Mesenchymal stem cell (in vitro differentiated cells and primary cell): Measurements from ENCODE around the gene GPR84. TPM values are rescaled to one million over a fixed set of nuclear protein-coding genes. Genes with fewer than 3 reads are reported as not detected.

Experiments
- DNase-seq: peaks from one replicate; pipeline ENCODE4 v3.0.0-alpha.2; 2013
- H2AFZ ChIP-seq: one replicate; pipeline ENCODE4 v1.6.1; 2013; ENCODE audit warnings: low read depth, mild to moderate bottlenecking, control low read depth, inconsistent platforms, low read length, moderate library complexity
- H2AK5ac ChIP-seq: 2 replicates; pipeline ENCODE4 v1.6.1; 2013; ENCODE audit warnings: low read length, moderate library complexity, mild to moderate bottlenecking, inconsistent platforms; ENCODE audit not compliant: severe bottlenecking
- H2BK120ac ChIP-seq: one replicate; pipeline ENCODE4 v1.6.1; 2013; ENCODE audit warnings: low read depth, mild to moderate bottlenecking, inconsistent platforms, low read length, moderate library complexity
- H2BK12ac ChIP-seq, 2 experiments: one replicate each; pipeline ENCODE4 v1.6.1; 2013; ENCODE audit warnings: inconsistent platforms in 2 of 2, low read length in 2 of 2, mild to moderate bottlenecking in 2 of 2, moderate library complexity in 2 of 2, control low read depth in 1 of 2
- H2BK15ac ChIP-seq: one replicate; pipeline ENCODE4 v1.6.1; 2013; ENCODE audit warnings: mild to moderate bottlenecking, low read depth, inconsistent platforms; ENCODE audit not compliant: poor library complexity, severe bottlenecking
- H2BK5ac ChIP-seq: 2 replicates; pipeline ENCODE4 v1.6.1; 2013; ENCODE audit warnings: low read depth, mild to moderate bottlenecking, low read length, control low read depth, inconsistent platforms; ENCODE audit not compliant: poor library complexity, severe bottlenecking
- H3K14ac ChIP-seq, 2 experiments: one replicate each; pipeline ENCODE4 v1.6.1; 2013; ENCODE audit warnings: inconsistent platforms in 2 of 2, low read length in 2 of 2, control low read depth in 1 of 2, mild to moderate bottlenecking in 1 of 2, moderate library complexity in 1 of 2
- H3K18ac ChIP-seq, 2 experiments: one replicate each; pipeline ENCODE4 v1.6.1; 2013; ENCODE audit warnings: inconsistent platforms in 2 of 2, low read length in 2 of 2, control low read depth in 1 of 2, low read depth in 1 of 2, mild to moderate bottlenecking in 1 of 2
- H3K23ac ChIP-seq, 2 experiments: one replicate each; pipeline ENCODE4 v1.6.1; 2013; ENCODE audit warnings: inconsistent platforms in 2 of 2, low read length in 2 of 2, mild to moderate bottlenecking in 2 of 2, moderate library complexity in 2 of 2, control low read depth in 1 of 2
- H3K27ac ChIP-seq: 2 replicates; pipeline ENCODE4 v1.5.1; 2013; ENCODE audit warnings: mild to moderate bottlenecking, moderate library complexity, low read length, control low read depth, inconsistent platforms; ENCODE audit not compliant: poor library complexity, severe bottlenecking
- H3K27me3 ChIP-seq, 2 experiments: 2 replicates each; pipeline versions ENCODE4 v1.6.1 to v1.7.0; 2013; ENCODE audit warnings: low read length in 2 of 2, mild to moderate bottlenecking in 2 of 2, moderate library complexity in 2 of 2, control low read depth in 1 of 2, inconsistent platforms in 1 of 2; ENCODE audit not compliant: control insufficient read depth in 1 of 2, insufficient read depth in 1 of 2
- H3K36me3 ChIP-seq, 2 experiments: 2 replicates each; pipeline versions ENCODE4 v1.6.1 to v1.7.0; 2013; ENCODE audit warnings: low read length in 2 of 2, control low read depth in 1 of 2, inconsistent platforms in 1 of 2, low read depth in 1 of 2, mild to moderate bottlenecking in 1 of 2; ENCODE audit not compliant: insufficient read depth in 2 of 2, control insufficient read depth in 1 of 2
- H3K4ac ChIP-seq, 2 experiments: one replicate each; pipeline ENCODE4 v1.6.1; 2013; ENCODE audit warnings: inconsistent platforms in 2 of 2, low read length in 2 of 2, mild to moderate bottlenecking in 2 of 2, moderate library complexity in 2 of 2, control low read depth in 1 of 2, low read depth in 1 of 2
- H3K4me1 ChIP-seq: 2 replicates; pipeline ENCODE4 v1.6.1; 2013; ENCODE audit warnings: low read depth, low read length, control low read depth; ENCODE audit not compliant: control insufficient read depth, insufficient read depth
- H3K4me2 ChIP-seq: 2 replicates; pipeline ENCODE4 v1.6.1; 2013; ENCODE audit warnings: low read length, mild to moderate bottlenecking, inconsistent platforms; ENCODE audit not compliant: poor library complexity, severe bottlenecking
- H3K4me3 ChIP-seq, 2 experiments: 2 replicates each; pipeline versions ENCODE4 v1.5.1 to v1.7.0; 2013; ENCODE audit warnings: low read length in 2 of 2, mild to moderate bottlenecking in 2 of 2, control low read depth in 1 of 2, low read depth in 1 of 2; ENCODE audit not compliant: insufficient read depth in 1 of 2
- H3K79me1 ChIP-seq: replicated peaks from 2 replicates; pipeline ENCODE4 v1.6.1; 2013; ENCODE audit warnings: mild to moderate bottlenecking, control low read depth, low read length, inconsistent platforms; ENCODE audit not compliant: poor library complexity, severe bottlenecking
- H3K9ac ChIP-seq: 2 replicates; pipeline ENCODE4 v1.7.0; 2013; ENCODE audit warnings: mild to moderate bottlenecking, low read length, moderate library complexity
- H3K9me3 ChIP-seq: 2 replicates; pipeline ENCODE4 v1.7.0; 2013; ENCODE audit warnings: mild to moderate bottlenecking, low read length; ENCODE audit not compliant: control insufficient read depth
- H4K8ac ChIP-seq: one replicate; pipeline ENCODE4 v1.6.1; 2013; ENCODE audit warnings: inconsistent platforms, mild to moderate bottlenecking, low read length, moderate library complexity
- H4K91ac ChIP-seq: one replicate; pipeline ENCODE4 v1.6.1; 2013; ENCODE audit warnings: mild to moderate bottlenecking, low read length, inconsistent platforms
- WGBS: methylation state at CpG from one replicate; pipeline ENCODE4 v1.1.7; 2013; ENCODE audit warnings: mixed read lengths; 5-methylcytosine and 5-hydroxymethylcytosine counted together
- polyA plus RNA-seq, 2 experiments: library from polyadenylated mRNA; stranded (reverse); fragments of 200-250 nt; gene quantifications; one replicate each; pipeline ENCODE4 v1.2.3, GENCODE V29; 2013

GPR84 gene
- not detected for polyA plus RNA-seq (2013, experiment 1 of 2)
- not detected for polyA plus RNA-seq (2013, experiment 2 of 2)

DNA sequence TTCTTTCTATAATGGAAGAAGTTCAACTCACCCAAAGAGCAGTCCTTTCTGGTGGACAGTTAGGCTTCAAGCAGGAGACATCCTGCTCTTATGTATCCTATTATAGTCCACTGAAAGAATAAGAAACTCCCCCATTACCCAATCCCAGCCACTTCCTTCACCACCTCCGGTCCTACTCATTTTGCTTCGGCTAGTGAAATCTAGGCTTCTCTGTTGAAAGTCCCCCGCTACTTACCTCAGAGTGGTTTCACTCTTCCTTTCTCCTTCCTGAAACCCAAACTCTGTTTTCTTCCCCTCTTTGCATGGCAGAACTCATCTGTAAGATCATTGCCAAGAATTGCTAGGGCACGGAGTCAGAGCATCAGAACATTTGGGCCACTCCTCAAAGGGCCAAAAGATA, at the start of gene GPR84:
TSS of gene GPR84 (minus strand) at position 74 of the 400 bp plus-strand sequence. CDS start 635 bp downstream, outside the sequence.
- WGBS = 87% methylated on average over 4 of the region's 4 CpGs
- Histone ChIP-seq H3K14ac (peak within 1 kb of the TSS in 1 of 2 experiments; percentile 44), H3K23ac (no peak within 1 kb of the TSS), H3K27me3 (no peaks in the 10 kb centered on the region), H2BK5ac (no peak within 1 kb of the TSS), H3K4me2 (no peak within 1 kb of the TSS), H2AK5ac (no peak within 1 kb of the TSS), H3K36me3 (no peaks in the 10 kb centered on the region), H3K9ac (no peak within 1 kb of the TSS), H2BK12ac (peak within 1 kb of the TSS; percentile 22 to 87), H4K8ac (no peak within 1 kb of the TSS), H3K18ac (no peak within 1 kb of the TSS), H2BK120ac (no peak within 1 kb of the TSS), H2AFZ (no peak within 1 kb of the TSS), H3K4me3 (no peak within 1 kb of the TSS), H2BK15ac (no peak within 1 kb of the TSS), H3K9me3 (no peaks in the 10 kb centered on the region), H3K79me1 (no peaks in the 10 kb centered on the region), H3K4me1 (peaks cover 20% of the 10 kb centered on the region), H3K27ac (no peak within 1 kb of the TSS), H4K91ac (peak within 1 kb of the TSS; percentile 44), H3K4ac (no peak within 1 kb of the TSS)
- DNase-seq = no peak

DNA sequence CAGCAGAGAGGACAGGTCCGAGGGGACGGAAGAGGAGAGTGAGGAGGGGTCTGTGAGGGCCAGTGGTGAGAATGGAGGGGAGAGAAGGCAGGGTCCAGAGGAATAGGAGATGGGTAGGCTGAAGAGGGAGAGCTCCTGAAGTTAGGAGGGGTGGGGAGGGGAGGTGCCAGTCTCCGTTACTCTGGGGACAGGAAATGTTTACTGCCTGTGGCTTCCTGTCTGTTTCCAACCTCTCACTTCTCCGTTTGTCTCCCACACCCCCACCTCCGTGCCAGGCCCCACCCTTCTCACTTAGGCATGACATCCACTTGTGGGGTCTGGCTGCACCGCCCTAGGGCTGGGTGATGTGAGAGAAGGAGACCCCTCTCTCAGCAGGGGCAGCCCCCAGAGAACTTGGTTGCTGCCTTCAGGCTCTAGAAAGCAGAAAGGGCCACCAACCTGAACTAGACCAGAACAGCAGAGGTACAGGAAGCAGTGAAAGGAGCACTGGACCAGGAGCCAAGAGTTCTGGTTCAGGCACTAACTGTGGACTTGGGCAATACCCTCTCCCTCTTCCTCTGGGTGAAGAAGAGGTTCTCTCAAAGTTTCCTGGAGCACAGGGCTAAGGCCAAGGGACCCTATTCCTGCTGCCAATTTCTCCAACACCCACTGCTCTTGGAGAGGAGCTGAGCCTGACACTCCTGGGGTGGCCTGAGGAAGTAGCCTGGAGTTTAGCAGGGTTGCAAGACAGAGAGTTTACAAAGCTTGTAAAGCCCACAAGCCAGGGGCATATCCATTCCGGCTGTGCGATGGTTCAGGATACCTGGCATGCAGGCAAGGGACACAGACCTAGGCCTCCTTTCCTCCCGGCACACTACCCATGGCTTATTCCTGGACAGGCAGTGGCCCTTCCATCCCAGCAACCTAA, 49.3 kb upstream of the GPR84 start:
- Histone ChIP-seq H3K79me1 (peaks cover 30% of the 10 kb centered on the region), H3K4me1 (peaks cover 35% of the 10 kb centered on the region), H4K91ac (peak overlapping the region; percentile 84), H2AK5ac (peak overlapping the region; percentile 40), H3K4ac (peak overlapping the region in 1 of 2 experiments; percentile 73), H3K9ac (peak overlapping the region; percentile 75), H3K23ac (no peak overlapping the region), H3K27ac (peak overlapping the region; percentile 5), H2BK15ac (peak overlapping the region; percentile 75), H3K9me3 (no peaks in the 10 kb centered on the region), H2BK120ac (no peak overlapping the region), H2BK5ac (no peak overlapping the region), H3K18ac (peak overlapping the region; percentile 54 to 56), H3K27me3 (no peaks in the 10 kb centered on the region), H3K4me2 (no peak overlapping the region), H3K4me3 (peak overlapping the region in 1 of 2 experiments; percentile 17), H4K8ac (peak overlapping the region; percentile 75), H2BK12ac (peak overlapping the region; percentile 76 to 79), H3K14ac (peak overlapping the region in 1 of 2 experiments; percentile 58), H3K36me3 (peaks cover 23 to 29% of the 10 kb centered on the region in 2 experiments), H2AFZ (no peak overlapping the region)
- peak; percentile 69 for DNase-seq
- 72% methylated on average over 6 of the region's 9 CpGs for WGBS

DNA sequence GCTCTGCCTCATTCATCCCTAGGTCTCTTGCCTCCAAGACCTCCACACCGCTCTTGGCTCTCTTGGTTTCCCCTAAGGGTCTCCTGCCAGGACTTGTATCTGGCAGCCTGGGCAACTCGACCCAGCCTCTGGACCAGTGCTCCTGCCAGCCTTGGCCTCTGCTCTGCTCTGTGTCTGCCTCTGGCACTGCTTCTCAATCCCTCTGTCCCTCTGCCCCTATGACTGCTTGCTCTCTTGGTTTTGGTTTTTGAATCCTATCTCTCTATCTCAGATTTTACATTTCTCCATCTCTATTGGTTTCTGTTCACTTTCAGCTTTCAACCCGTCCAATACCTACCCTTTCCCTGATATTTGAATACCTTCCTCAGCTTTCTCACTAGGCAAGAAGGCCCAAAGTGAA, 48.5 kb upstream of the GPR84 start:
- Histone ChIP-seq H3K27me3 (no peaks in the 10 kb centered on the region), H2AK5ac (peak overlapping the region; percentile 40), H3K18ac (peak overlapping the region; percentile 6 to 56), H3K9me3 (no peaks in the 10 kb centered on the region), H2AFZ (no peak overlapping the region), H3K23ac (peak overlapping the region in 1 of 2 experiments; percentile 35), H2BK5ac (no peak overlapping the region), H3K27ac (no peak overlapping the region), H3K9ac (peak overlapping the region; percentile 75), H3K4me3 (peak overlapping the region in 1 of 2 experiments; percentile 17), H3K4me1 (peaks cover 35% of the 10 kb centered on the region), H3K4ac (peak overlapping the region in 1 of 2 experiments; percentile 71), H4K91ac (no peak overlapping the region), H3K4me2 (no peak overlapping the region), H2BK15ac (no peak overlapping the region), H3K36me3 (peaks cover 29 to 35% of the 10 kb centered on the region in 2 experiments), H2BK12ac (peak overlapping the region; percentile 23 to 29), H3K14ac (no peak overlapping the region), H2BK120ac (no peak overlapping the region), H3K79me1 (peaks cover 33% of the 10 kb centered on the region), H4K8ac (peak overlapping the region; percentile 75)
- WGBS = 97% methylated on average over 2 of the region's 3 CpGs
- DNase-seq = no peak

DNA sequence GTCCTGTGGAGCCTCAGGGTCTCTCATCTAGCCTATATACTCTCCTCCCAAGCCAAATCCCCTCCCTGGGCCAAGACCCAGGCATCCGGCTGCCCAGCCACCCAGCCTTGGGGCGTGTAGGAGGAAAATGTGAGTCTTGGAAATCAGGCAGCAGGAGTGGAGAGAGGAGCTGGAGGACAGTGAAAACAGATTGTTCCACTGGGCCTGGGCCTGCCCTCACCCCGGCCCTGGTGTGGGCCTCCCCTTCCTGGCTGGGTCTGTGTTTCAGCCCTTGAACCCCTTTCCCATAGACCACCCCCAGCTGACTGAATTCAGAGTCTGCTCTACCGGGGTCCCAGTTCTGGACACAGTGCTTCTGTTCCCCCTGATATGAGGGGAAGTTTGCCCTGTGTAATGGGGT, 48.1 kb upstream of the GPR84 start:
- peaks cover 34 to 39% of the 10 kb centered on the region in 2 experiments for H3K36me3 ChIP-seq
- peak overlapping the region; percentile 41 for H2BK15ac ChIP-seq
- H4K8ac ChIP-seq = no peak overlapping the region
- H3K4ac ChIP-seq = no peak overlapping the region
- H3K4me2 ChIP-seq = no peak overlapping the region
- H2BK12ac ChIP-seq = no peak overlapping the region
- H3K27ac ChIP-seq = peak overlapping the region; percentile 17
- peaks cover 32% of the 10 kb centered on the region for H3K4me1 ChIP-seq
- peak overlapping the region in 1 of 2 experiments; percentile 6 for H3K18ac ChIP-seq
- no peak for DNase-seq
- H3K14ac ChIP-seq = no peak overlapping the region
- peak overlapping the region; percentile 75 for H3K9ac ChIP-seq
- H3K27me3 ChIP-seq = no peaks in the 10 kb centered on the region
- peaks cover 33% of the 10 kb centered on the region for H3K79me1 ChIP-seq
- no peak overlapping the region for H2AFZ ChIP-seq
- no peak overlapping the region for H3K23ac ChIP-seq
- H4K91ac ChIP-seq = peak overlapping the region; percentile 65
- H2AK5ac ChIP-seq = no peak overlapping the region
- no peak overlapping the region for H2BK5ac ChIP-seq
- H3K4me3 ChIP-seq = peak overlapping the region in 1 of 2 experiments; percentile 17
- no peaks in the 10 kb centered on the region for H3K9me3 ChIP-seq
- 95% methylated on average over 4 of the region's 4 CpGs for WGBS
- H2BK120ac ChIP-seq = no peak overlapping the region
